DMS114 treated with DMSO at 0.1 percent for 48 hours (cell line): ENCODE measurements around the gene SPIB.
"Not testable (repeated sequence)": the region's sequence is repeated elsewhere in the genome, so short reads cannot be mapped to it uniquely, and the experiment has no call there.

Experiments
- DNase-seq: peaks from one replicate; lab custom pipeline; 2025; ENCODE audit not compliant: unreplicated experiment; lab: John Stamatoyannopoulos, UW

SPIB gene

GRCh38 chr19:50390952-50391351, 27.8 kb upstream of the SPIB start:
- not testable (repeated sequence) for DNase-seq

- DNase-seq: no peak
Observed at GRCh38 chr19:50392759-50393158, 26.0 kb upstream of the SPIB start.

- no peak for DNase-seq
Observed at GRCh38 chr19:50393589-50393988, 25.1 kb upstream of the SPIB start.

GRCh38 chr19:50394017-50394416, 24.7 kb upstream of the SPIB start:
- no peak for DNase-seq

- DNase-seq: no peak
Observed at GRCh38 chr19:50398675-50399367, 19.9 kb upstream of the SPIB start.

GRCh38 chr19:50399368-50399745, 19.4 kb upstream of the SPIB start:
- no peak for DNase-seq

- no peak for DNase-seq
Observed at GRCh38 chr19:50401605-50402450, 16.9 kb upstream of the SPIB start.

GRCh38 chr19:50402544-50403301, 16.0 kb upstream of the SPIB start:
- no peak for DNase-seq

GRCh38 chr19:50406156-50406820, 12.4 kb upstream of the SPIB start:
- no peak for DNase-seq

- no peak for DNase-seq
Observed at GRCh38 chr19:50406829-50407228, 11.9 kb upstream of the SPIB start.

GRCh38 chr19:50409347-50409746, 9.4 kb upstream of the SPIB start:
- DNase-seq: no peak

GRCh38 chr19:50410109-50410508, 8.6 kb upstream of the SPIB start:
- no peak for DNase-seq

GRCh38 chr19:50412419-50412818, 6.3 kb upstream of the SPIB start:
- no peak for DNase-seq

GRCh38 chr19:50413096-50413495, 5.6 kb upstream of the SPIB start:
- no peak for DNase-seq

- no peak for DNase-seq
Observed at GRCh38 chr19:50413531-50413930, 5.2 kb upstream of the SPIB start.

- DNase-seq: no peak
Observed at GRCh38 chr19:50414864-50415660, 3.7 kb upstream of the SPIB start.

- DNase-seq: no peak
Observed at GRCh38 chr19:50415661-50416033, 3.1 kb upstream of the SPIB start.

GRCh38 chr19:50416034-50416977, 2.4 kb upstream of the SPIB start:
- no peak for DNase-seq
